G401 (cell line): ENCODE measurements around the gene HNRNPR. TPM values are rescaled to one million over a fixed set of nuclear protein-coding genes. Genes with fewer than 3 reads are reported as not detected.
"Not testable (repeated sequence)": the region's sequence is repeated elsewhere in the genome, so short reads cannot be mapped to it uniquely, and the experiment has no call there.

Source experiments
- DNase-seq: peaks from one replicate; pipeline ENCODE4 v3.0.0-alpha.2; 2015; ENCODE audit warnings: low spot score
- in situ Hi-C: cut with HindIII; loops from 2 replicates; pipeline ENCODE4 v1.10.0; 2016; ENCODE audit warnings: low sequenced_read_pairs, mixed read lengths
- total RNA-seq: library from RNA; depleted of rRNA; stranded (reverse); fragments of >200 nt; shearing (Covaris generic); gene quantifications from 2 replicates; pipeline ENCODE4 v1.2.3, GENCODE V29; 2014; rRNA removed

HNRNPR gene
- 133 and 193 TPM in 2 replicates for total RNA-seq

DNA sequence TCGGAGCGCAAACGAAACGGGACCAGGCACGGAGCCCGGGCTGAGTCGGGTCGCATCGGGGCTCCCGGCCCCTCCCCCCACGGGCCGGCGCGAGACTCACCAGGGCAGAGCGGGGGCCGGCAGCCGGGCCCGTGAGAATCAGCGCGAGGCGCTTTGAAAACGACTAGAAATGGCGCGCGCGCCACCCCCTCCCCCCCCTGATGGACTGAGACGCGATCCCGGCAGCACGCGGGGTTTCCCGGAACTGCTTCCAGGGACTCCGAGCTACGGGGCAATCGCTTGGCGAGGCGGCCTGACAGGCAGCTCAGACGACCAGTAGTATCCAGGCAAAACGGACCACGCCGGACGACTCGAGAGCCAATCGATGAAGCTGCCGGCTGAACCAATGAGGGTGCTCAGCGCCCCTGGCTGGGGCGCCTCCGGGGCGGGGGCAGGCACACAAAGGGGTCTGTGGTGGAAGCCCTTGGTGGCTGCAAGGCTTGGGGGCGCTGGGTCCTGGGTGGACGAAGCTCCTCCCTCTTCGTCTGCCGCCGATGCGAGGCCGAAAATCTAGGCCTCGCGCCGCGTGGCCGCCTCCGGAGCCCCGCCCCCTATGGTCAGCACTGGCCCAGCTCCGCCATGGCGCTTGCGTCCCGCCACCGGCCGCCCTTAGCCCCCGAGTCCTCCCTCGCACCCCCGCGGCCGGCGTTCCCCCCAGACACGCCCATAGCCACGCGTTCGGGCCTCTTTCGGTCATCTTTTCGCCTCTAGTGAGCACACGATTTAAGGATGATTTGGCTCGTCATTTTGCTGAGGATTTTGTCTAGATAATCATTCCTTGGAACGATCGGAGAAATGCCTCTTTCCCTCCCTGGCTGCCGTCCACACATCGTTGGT, at the start of gene HNRNPR:
HNRNPR (minus strand) TSS at position 174 of the 876 bp plus-strand sequence. CDS start 3,276 bp downstream, outside the sequence.
- DNase-seq = peak; percentile 99
- in situ Hi-C loops = no loop called here

DNA sequence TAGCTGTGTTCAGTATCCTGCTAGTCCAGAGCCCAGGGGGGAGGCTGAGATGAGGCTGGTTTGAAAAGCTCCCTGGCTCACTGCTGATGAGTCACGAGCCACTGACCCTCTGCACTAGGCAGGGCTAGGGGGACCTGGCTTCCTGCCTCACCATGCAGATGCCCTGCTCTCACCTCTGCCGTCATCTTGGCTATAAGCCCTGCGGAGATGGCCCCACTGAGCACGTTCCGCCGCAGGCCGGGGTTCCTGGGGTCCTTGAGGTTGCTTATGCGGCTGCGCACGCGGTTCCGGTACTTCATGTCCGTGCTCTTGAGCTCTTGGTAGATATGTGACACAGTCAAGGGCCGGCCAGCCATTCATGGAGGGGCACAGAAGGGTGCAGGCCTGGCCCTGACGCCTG, 49.6 kb upstream of the HNRNPR start:
- DNase-seq = no peak
- in situ Hi-C loops = no loop called here

DNA sequence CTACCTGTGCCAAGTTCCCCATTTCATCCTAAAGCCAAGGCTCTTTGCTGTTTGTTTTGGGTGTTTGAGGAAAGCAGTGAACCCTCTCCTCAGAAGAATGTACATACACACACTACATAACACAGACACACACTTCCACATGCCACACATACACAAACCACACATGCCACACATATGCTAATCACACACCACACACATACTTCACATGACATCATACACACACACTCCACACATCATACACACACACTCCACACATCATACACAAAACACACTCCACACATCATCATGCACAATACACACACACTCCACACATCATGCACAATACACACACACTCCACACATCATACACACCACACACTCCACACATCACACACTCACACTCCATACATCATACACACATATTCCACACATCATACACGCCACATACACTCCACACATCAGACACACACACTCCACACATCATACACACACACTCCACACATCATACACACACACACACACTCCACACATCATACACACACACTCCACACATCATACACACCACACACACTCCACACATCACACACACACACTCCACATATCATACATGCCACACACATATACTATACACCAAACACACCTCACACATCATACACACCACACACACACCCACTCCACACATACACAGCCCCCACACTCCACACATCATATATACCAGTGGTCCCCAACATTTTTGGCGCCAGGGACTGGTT, 48.2 kb upstream of the HNRNPR start:
- in situ Hi-C loops = no loop called here
- DNase-seq = no peak

DNA sequence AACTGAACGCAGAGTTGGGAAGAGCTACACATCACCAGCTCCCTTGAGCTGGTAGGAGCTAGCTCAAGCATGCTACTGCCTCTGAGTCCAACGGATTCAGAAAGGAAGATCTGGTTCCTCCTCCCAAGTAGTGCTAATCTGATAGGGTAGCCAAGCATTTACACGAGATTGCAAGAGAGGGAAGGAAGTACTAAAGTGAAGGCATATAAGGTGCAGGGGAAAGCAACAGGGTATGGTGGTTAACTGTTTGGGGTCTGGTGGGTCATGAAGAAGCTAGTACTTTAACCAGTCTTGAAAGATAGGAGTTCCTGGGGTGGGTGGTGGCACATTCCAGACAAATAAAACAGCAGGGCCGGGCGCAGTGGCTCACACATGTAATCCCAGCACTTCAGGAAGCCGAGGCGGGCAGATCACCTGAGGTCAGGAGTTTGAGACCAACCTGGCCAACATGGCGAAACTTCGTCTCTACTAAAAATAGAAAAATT, 45.8 kb upstream of the HNRNPR start:
- in situ Hi-C loops = no loop called here
- no peak for DNase-seq

GRCh38 chr1:23387494-23387893, 43.4 kb upstream of the HNRNPR start:
- in situ Hi-C loops = no loop called here
- no peak for DNase-seq

GRCh38 chr1:23385119-23385621, 41.1 kb upstream of the HNRNPR start:
- in situ Hi-C loops = no loop called here
- DNase-seq = no peak

GRCh38 chr1:23384312-23385058, 40.4 kb upstream of the HNRNPR start:
- DNase-seq = no peak
- in situ Hi-C loops = no loop called here

GRCh38 chr1:23383577-23384311, 39.7 kb upstream of the HNRNPR start:
- DNase-seq = no peak
- in situ Hi-C loops = no loop called here

DNA sequence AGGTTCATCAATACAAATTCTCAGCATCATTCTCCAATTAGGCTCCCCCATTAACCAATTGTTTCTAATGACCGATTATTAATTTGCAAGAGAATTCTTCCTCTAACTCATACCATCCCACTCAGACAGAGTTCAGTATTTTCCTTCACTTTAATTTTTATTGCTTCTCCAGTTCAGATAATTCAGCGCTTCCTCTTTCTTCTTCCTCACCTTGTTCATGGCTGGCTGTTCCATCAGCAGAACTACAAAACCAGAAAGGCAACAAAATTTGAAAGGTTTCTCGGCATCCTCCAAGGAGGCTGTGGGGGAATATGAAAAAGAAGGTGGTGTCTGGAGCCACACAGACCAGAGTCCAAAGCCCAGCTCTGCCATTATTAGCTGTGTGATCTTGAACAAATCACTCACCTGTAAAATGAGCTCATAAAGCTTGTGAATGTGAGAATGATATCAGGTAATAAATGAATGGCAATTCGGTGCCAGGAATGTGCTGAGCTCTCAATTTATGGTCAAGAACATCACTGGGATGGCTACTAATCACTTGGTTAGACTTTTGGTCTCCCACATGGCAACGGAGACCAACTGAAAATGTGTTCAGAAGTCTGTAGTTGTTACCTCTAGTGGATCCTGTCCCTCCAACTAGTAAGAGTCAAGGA, 37.3 kb upstream of the HNRNPR start:
- no peak for DNase-seq
- in situ Hi-C loops = no loop called here

DNA sequence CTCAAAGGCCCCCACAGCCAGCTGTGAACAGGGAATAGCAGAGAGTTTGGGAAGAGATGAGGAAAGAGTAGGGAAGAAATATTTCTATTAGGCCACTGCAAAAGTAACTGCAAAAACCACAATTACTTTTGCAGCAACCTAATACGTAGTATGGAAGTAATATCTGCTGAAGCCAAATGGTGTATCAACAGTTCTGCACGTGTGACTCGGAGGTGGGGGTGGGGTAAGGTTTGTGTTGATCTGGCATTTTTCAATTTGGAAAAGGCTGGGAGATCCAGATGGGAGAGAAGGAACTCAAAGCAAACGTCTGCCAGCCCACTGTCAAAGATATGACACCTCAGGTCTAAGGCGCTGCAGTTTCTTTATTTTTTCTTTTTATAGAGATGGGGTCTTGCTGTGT, 36.6 kb upstream of the HNRNPR start:
- no peak for DNase-seq
- in situ Hi-C loops = no loop called here

GRCh38 chr1:23380236-23380635, 36.2 kb upstream of the HNRNPR start:
- in situ Hi-C loops = not testable (repeated sequence)

DNA sequence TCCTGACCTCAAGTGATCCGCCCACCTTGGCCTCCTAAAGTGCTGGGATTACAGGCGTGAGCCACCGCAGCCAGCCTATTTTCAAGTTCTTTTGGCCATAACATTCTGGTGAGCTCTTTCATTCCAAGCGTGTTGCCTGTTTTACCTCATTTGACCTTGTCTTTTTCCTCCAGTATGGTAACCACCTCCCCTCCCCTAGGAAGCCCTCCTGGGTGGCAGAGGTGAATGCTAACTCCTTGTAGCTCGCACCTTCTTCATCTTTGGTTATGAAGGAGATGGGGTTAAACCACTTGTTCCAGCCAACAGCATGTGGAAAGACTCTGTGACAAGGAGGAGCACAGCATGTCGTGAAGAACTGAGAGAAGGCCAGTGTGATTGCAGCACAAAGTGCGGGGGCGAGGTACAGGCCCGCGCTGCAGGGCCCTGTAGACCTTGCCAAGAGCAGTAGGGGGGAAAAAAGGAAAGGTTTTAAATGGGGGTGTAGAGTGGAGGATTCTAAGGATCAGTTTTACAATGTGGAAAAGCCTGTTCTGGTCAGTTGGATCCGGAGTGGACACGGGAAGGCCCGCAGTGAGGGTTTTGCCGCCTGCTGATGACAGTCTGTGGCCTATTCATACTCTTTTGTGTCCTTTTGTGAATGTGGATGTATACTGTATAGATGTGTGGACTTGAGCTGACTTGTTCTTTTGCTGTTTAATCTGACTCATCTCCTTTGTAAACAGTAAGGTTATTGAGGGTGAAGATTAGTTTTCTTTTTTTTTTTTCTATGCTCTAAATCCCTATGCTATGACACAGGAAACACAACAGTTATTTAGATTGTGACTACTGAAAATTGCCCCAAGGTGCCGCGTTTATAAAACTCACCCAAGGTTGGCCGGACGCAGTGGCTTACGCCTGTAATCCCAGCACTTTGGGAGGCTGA, 33.1 kb upstream of the HNRNPR start:
- in situ Hi-C loops = no loop called here
- peak; percentile 65 for DNase-seq

More at GRCh38 chr1:23380236-23380635, 36.2 kb upstream of the HNRNPR start:
- DNase-seq = not testable (repeated sequence)

DNA sequence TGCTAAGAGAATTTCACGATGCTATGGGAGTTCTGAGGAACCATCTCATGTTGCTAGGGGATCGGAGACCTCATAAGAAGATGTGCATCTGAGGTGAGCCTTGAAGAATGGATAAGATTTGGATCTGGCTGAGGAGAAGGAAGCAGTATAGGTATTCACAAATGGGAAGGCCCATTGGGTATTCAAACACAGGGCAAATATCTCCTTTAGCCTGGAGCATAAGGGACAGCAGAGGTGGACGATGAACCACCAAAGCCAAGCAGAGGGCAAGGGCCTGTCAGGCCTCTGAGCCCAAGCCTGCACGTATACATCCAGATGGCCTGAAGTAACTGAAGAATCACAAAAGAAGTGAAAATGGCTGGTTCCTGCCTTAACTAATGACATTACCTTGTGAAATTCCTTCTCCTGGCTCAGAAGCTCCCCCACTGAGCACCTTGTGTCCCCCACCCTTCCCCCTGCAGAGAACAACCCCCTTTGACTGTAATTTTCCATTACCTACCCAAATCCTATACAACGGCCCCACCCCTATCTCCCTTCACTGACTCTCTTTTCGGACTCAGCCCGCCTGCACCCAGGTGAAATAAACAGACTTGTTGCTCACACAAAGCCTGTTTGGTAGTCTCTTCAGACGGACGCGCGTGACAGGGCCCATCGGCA, 30.1 kb upstream of the HNRNPR start:
- in situ Hi-C loops, DNase-seq: not testable (repeated sequence)

- no peak for DNase-seq
- in situ Hi-C loops = no loop called here
Measured at GRCh38 chr1:23371987-23372880, 28.1 kb upstream of the HNRNPR start.

- DNase-seq = no peak
- in situ Hi-C loops = no loop called here
Measured at GRCh38 chr1:23370709-23371584, 26.9 kb upstream of the HNRNPR start.
